Liver (tissue), 9 donors: Measurements from ENCODE around the gene DDX39A. TPM values are rescaled to one million over a fixed set of nuclear protein-coding genes. Genes with fewer than 3 reads are reported as not detected.

Experiments
- DNase-seq: peaks from one replicate; pipeline ENCODE4 v3.0.0-alpha.2; 2017; ENCODE audit warnings: low spot score
- H3K27ac ChIP-seq, 2 donors: one replicate each; pipeline ENCODE4 v1.7.0; 2013; ENCODE audit warnings: inconsistent platforms in 2 of 2, low read length in 2 of 2, control low read depth in 1 of 2, low read depth in 1 of 2, mild to moderate bottlenecking in 1 of 2
- H3K27me3 ChIP-seq, 4 donors: one replicate each; pipeline versions ENCODE4 v1.6.1 to v1.7.0; 2013; ENCODE audit warnings: low read length in 3 of 4, inconsistent platforms in 1 of 4, mild to moderate bottlenecking in 1 of 4, moderate library complexity in 1 of 4; ENCODE audit not compliant: control insufficient read depth in 4 of 4, insufficient read depth in 4 of 4
- H3K36me3 ChIP-seq, 4 donors: one replicate each; pipeline versions ENCODE4 v1.6.1 to v1.7.0; 2013; ENCODE audit warnings: low read length in 3 of 4, mild to moderate bottlenecking in 3 of 4, low read depth in 1 of 4, moderate library complexity in 1 of 4; ENCODE audit not compliant: control insufficient read depth in 4 of 4, insufficient read depth in 3 of 4
- H3K4me1 ChIP-seq, 4 donors: one replicate each; pipeline versions ENCODE4 v1.6.1 to v1.7.0; 2013; ENCODE audit warnings: low read length in 3 of 4, mild to moderate bottlenecking in 3 of 4, moderate library complexity in 1 of 4; ENCODE audit not compliant: control insufficient read depth in 4 of 4, insufficient read depth in 4 of 4
- H3K4me3 ChIP-seq, 3 donors: one replicate each; pipeline versions ENCODE4 v1.6.1 to v1.7.0; 2013; ENCODE audit warnings: low read length in 3 of 3, control low read depth in 1 of 3, low read depth in 1 of 3, mild to moderate bottlenecking in 1 of 3
- H3K9ac ChIP-seq, 2 donors: one replicate each; pipeline ENCODE4 v1.7.0; 2013; ENCODE audit warnings: low read length in 2 of 2, mild to moderate bottlenecking in 2 of 2, moderate library complexity in 2 of 2, control low read depth in 1 of 2, low read depth in 1 of 2
- H3K9me3 ChIP-seq, 4 donors: one replicate each; pipeline versions ENCODE4 v1.6.1 to v1.7.0; 2013; ENCODE audit warnings: low read length in 3 of 4; ENCODE audit not compliant: control insufficient read depth in 4 of 4
- EGR1 ChIP-seq, 2 donors: IDR thresholded peaks; 2 replicates each; pipeline ENCODE4 v1.6.1; 2016 to 2018; ENCODE audit warnings: antibody characterized with exemption in 2 of 2, low read depth in 2 of 2
- FOXA1 ChIP-seq: IDR thresholded peaks from 2 replicates; pipeline ENCODE4 v1.6.1; 2016; ENCODE audit warnings: antibody characterized with exemption
- FOXA2 ChIP-seq: IDR thresholded peaks from 2 replicates; pipeline ENCODE4 v1.6.1; 2016; ENCODE audit warnings: antibody characterized with exemption
- GABPA ChIP-seq, 2 donors: IDR thresholded peaks in 1 of 2; conservative IDR thresholded peaks in 1 of 2; 2 replicates each; pipeline ENCODE4 v1.6.1; 2016; ENCODE audit warnings: antibody characterized with exemption in 2 of 2, mild to moderate bottlenecking in 1 of 2, moderate library complexity in 1 of 2
- HNF4A ChIP-seq, 2 donors: conservative IDR thresholded peaks; 2 replicates each; pipeline ENCODE4 v1.6.1; 2016; ENCODE audit warnings: antibody characterized with exemption in 2 of 2, mild to moderate bottlenecking in 2 of 2
- HNF4G ChIP-seq: IDR thresholded peaks from 2 replicates; pipeline ENCODE4 v1.6.1; 2016; ENCODE audit warnings: antibody characterized with exemption
- NR2F2 ChIP-seq: IDR thresholded peaks from 2 replicates; pipeline ENCODE4 v1.6.1; 2016; ENCODE audit warnings: antibody characterized with exemption
- RAD21 ChIP-seq, 2 donors: IDR thresholded peaks; 2 replicates each; pipeline ENCODE4 v1.6.1; 2016; ENCODE audit warnings: antibody characterized with exemption in 2 of 2, mild to moderate bottlenecking in 2 of 2
- TAF1 ChIP-seq: conservative IDR thresholded peaks from 2 replicates; pipeline ENCODE4 v1.6.1; 2016; ENCODE audit warnings: antibody characterized with exemption, mild to moderate bottlenecking
- YY1 ChIP-seq: IDR thresholded peaks from 2 replicates; pipeline ENCODE4 v1.6.1; 2016; ENCODE audit warnings: antibody characterized with exemption, mild to moderate bottlenecking
- WGBS: extraction: QIAGEN DNeasy Blood & Tissue Kit; methylation state at CpG from one replicate; pipeline ENCODE4 v1.1.7; 2013; 5-methylcytosine and 5-hydroxymethylcytosine counted together
- polyA plus RNA-seq, 2 donors: library from polyadenylated mRNA; stranded (reverse) in 1 of 2; unstranded in 1 of 2; fragments of 200-250 nt in 1 of 2; fragments of >200 nt in 1 of 2; fragmentation: Nextera tagmentation in 1 of 2; extraction: Ambion mirVana in 1 of 2; gene quantifications; one replicate each; pipeline versions ENCODE4 v1.2.1 to v1.2.3, GENCODE V29; 2013 to 2015
- total RNA-seq, 2 donors: library from RNA; depleted of rRNA; stranded (reverse); fragments of >200 nt; gene quantifications; one replicate each; pipeline ENCODE4 v1.2.3, GENCODE V29; 2014
- TF ChIP-seq, protein P1 (sequence below): IDR thresholded peaks from 2 replicates; pipeline ENCODE4 v1.6.1; 2016; ENCODE audit warnings: antibody characterized with exemption, mild to moderate bottlenecking
- TF ChIP-seq, protein P2 (sequence below): IDR thresholded peaks from 2 replicates; pipeline ENCODE4 v1.6.1; 2016; ENCODE audit warnings: antibody characterized with exemption
- TF ChIP-seq, protein P3 (sequence below): IDR thresholded peaks from 2 replicates; pipeline ENCODE4 v1.6.1; 2016; ENCODE audit warnings: antibody characterized with exemption
- TF ChIP-seq, protein P4 (sequence below): IDR thresholded peaks from 2 replicates; pipeline ENCODE4 v1.6.1; 2016; ENCODE audit warnings: antibody characterized with exemption
- TF ChIP-seq, protein P5 (sequence below): fragments of 150-350 bp; IDR thresholded peaks from 2 replicates; pipeline ENCODE4 v1.5.1; 2017; ENCODE audit warnings: improper control_type of control experiment, low read depth, low read length; ENCODE audit not compliant: missing input control
- donor health status: healthy.
- donor health status: healthy.
- donor health status: healthy.
- donor health status: healthy.
- donor health status: healthy.

DDX39A gene
- total and polyA plus RNA-seq, 4 donors: 24.9 to 54.7 (median 35.4) TPM

DNA sequence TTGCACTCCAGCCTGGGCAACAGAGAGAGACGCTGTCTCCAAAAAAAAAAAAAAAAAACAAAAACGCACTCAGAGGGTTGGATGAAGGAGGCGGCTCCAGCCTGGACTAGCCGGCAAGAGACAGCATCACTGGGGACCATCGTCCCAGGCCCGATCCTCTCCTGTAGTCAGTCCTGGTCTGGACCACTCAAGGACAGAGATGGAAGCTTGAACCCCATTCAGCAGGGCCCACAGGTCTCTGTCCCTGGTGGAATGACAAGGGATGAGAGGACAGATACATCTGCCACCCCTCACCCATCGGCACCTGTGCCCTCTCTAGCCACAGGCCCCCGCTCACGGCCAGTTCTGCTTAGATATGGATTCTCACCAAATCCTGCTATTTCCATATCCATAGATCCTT is 23.9 kb downstream of the DDX39A start:
- WGBS: 89% methylated on average over 9 of the region's 9 CpGs
- DNase-seq: no peak
- Histone ChIP-seq H3K9me3 (no peaks in the 10 kb centered on the region), H3K9ac (no peak overlapping the region), H3K36me3 (peaks cover 0 to 12% (median 2%) of the 10 kb centered on the region in 4 donors), H3K27ac (no peak overlapping the region), H3K4me3 (no peak overlapping the region), H3K27me3 (no peaks in the 10 kb centered on the region), H3K4me1 (no peaks in the 10 kb centered on the region)
- TF ChIP-seq HNF4A (conservative IDR thresholded peaks at IDR 0.05) (no peak), FOXA1 (no peak), TAF1 (no peak), GABPA (IDR thresholded peaks at IDR 0.05 in 1 of 2, conservative IDR thresholded peaks at IDR 0.05 in 1 of 2) (no peak), RAD21 (IDR thresholded peaks at IDR 0.05) (no peak), FOXA2 (no peak), EGR1 (IDR thresholded peaks at IDR 0.05; ENCODE audit: low read depth in 2 of 2) (no peak), NR2F2 (no peak)
- TF ChIP-seq, protein P1, sequence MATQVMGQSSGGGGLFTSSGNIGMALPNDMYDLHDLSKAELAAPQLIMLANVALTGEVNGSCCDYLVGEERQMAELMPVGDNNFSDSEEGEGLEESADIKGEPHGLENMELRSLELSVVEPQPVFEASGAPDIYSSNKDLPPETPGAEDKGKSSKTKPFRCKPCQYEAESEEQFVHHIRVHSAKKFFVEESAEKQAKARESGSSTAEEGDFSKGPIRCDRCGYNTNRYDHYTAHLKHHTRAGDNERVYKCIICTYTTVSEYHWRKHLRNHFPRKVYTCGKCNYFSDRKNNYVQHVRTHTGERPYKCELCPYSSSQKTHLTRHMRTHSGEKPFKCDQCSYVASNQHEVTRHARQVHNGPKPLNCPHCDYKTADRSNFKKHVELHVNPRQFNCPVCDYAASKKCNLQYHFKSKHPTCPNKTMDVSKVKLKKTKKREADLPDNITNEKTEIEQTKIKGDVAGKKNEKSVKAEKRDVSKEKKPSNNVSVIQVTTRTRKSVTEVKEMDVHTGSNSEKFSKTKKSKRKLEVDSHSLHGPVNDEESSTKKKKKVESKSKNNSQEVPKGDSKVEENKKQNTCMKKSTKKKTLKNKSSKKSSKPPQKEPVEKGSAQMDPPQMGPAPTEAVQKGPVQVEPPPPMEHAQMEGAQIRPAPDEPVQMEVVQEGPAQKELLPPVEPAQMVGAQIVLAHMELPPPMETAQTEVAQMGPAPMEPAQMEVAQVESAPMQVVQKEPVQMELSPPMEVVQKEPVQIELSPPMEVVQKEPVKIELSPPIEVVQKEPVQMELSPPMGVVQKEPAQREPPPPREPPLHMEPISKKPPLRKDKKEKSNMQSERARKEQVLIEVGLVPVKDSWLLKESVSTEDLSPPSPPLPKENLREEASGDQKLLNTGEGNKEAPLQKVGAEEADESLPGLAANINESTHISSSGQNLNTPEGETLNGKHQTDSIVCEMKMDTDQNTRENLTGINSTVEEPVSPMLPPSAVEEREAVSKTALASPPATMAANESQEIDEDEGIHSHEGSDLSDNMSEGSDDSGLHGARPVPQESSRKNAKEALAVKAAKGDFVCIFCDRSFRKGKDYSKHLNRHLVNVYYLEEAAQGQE: no peak
- TF ChIP-seq, protein P2, sequence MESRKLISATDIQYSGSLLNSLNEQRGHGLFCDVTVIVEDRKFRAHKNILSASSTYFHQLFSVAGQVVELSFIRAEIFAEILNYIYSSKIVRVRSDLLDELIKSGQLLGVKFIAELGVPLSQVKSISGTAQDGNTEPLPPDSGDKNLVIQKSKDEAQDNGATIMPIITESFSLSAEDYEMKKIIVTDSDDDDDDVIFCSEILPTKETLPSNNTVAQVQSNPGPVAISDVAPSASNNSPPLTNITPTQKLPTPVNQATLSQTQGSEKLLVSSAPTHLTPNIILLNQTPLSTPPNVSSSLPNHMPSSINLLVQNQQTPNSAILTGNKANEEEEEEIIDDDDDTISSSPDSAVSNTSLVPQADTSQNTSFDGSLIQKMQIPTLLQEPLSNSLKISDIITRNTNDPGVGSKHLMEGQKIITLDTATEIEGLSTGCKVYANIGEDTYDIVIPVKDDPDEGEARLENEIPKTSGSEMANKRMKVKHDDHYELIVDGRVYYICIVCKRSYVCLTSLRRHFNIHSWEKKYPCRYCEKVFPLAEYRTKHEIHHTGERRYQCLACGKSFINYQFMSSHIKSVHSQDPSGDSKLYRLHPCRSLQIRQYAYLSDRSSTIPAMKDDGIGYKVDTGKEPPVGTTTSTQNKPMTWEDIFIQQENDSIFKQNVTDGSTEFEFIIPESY: no peak

DNA sequence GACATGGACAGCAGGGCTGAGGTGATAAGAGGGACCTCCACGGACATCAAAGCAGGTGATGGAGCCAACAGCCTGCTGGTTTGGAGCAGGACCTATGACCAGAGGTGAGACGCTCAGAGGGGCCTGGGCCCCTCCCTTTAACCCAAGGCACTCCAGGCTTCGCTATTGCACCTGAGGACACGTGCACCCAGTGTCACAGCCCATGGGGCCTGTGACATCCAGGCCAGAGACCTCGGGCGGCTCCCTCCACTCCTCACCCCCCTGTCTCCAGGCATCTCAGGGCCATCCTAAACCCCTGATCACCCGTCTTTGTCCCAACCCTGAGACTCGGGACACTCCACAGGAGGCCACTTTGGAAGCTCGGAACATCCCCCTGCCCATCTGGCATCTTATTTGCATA is 25.0 kb downstream of the DDX39A start:
- H3K9me3 ChIP-seq: no peaks in the 10 kb centered on the region
- H3K27ac ChIP-seq: no peak overlapping the region
- peaks cover 0 to 12% (median 2%) of the 10 kb centered on the region in 4 donors for H3K36me3 ChIP-seq
- no peak overlapping the region for H3K4me3 ChIP-seq
- H3K4me1 ChIP-seq: no peaks in the 10 kb centered on the region
- no peaks in the 10 kb centered on the region for H3K27me3 ChIP-seq
- 75% methylated on average over 9 of the region's 9 CpGs for WGBS
- no peak for TF ChIP-seq HNF4G
- TF ChIP-seq, protein P3, sequence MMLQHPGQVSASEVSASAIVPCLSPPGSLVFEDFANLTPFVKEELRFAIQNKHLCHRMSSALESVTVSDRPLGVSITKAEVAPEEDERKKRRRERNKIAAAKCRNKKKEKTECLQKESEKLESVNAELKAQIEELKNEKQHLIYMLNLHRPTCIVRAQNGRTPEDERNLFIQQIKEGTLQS: no peak
- H3K9ac ChIP-seq: no peak overlapping the region
- DNase-seq: no peak

DNA sequence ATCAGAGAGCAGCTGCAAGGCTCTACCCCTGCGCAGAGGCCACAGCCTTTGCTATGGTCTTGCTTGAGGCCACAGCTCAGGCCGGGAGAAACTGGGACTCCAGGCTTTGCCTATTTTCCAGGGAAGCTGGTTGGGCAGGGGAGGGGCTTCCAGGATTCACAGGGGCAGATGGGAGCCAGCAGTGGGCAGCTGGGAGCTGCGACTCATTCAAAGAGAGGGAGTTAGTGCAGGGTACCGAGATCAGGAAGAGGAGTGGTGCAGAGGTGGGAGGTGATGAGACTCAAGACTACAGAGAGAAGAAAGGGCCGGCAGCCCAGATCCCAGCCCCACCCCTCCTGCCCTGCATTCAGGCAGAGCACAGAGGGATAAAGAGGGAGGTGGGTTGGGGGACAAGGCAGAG is 25.8 kb downstream of the DDX39A start:
- Histone ChIP-seq H3K4me1 (no peaks in the 10 kb centered on the region), H3K4me3 (no peak overlapping the region), H3K27me3 (no peaks in the 10 kb centered on the region), H3K9me3 (no peaks in the 10 kb centered on the region), H3K27ac (no peak overlapping the region), H3K36me3 (peaks cover 0 to 12% (median under 1%) of the 10 kb centered on the region in 4 donors), H3K9ac (no peak overlapping the region)
- TF ChIP-seq EGR1 (IDR thresholded peaks at IDR 0.05; ENCODE audit: low read depth in 2 of 2) (no peak), HNF4G (no peak), GABPA (IDR thresholded peaks at IDR 0.05 in 1 of 2, conservative IDR thresholded peaks at IDR 0.05 in 1 of 2) (no peak), RAD21 (IDR thresholded peaks at IDR 0.05) (no peak), YY1 (no peak), FOXA1 (no peak), HNF4A (conservative IDR thresholded peaks at IDR 0.05) (no peak), FOXA2 (no peak)
- TF ChIP-seq, protein P4, sequence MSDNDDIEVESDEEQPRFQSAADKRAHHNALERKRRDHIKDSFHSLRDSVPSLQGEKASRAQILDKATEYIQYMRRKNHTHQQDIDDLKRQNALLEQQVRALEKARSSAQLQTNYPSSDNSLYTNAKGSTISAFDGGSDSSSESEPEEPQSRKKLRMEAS: no peak
- TF ChIP-seq, protein P5, sequence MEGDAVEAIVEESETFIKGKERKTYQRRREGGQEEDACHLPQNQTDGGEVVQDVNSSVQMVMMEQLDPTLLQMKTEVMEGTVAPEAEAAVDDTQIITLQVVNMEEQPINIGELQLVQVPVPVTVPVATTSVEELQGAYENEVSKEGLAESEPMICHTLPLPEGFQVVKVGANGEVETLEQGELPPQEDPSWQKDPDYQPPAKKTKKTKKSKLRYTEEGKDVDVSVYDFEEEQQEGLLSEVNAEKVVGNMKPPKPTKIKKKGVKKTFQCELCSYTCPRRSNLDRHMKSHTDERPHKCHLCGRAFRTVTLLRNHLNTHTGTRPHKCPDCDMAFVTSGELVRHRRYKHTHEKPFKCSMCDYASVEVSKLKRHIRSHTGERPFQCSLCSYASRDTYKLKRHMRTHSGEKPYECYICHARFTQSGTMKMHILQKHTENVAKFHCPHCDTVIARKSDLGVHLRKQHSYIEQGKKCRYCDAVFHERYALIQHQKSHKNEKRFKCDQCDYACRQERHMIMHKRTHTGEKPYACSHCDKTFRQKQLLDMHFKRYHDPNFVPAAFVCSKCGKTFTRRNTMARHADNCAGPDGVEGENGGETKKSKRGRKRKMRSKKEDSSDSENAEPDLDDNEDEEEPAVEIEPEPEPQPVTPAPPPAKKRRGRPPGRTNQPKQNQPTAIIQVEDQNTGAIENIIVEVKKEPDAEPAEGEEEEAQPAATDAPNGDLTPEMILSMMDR: no peak
- TF ChIP-seq, protein P3: no peak
- TF ChIP-seq, protein P2: no peak
- 75% methylated on average over 5 of the region's 5 CpGs for WGBS
- DNase-seq: no peak
